Measurements from ENCODE around the gene HS1BP3.

Gene HS1BP3

GRCh38 chr2:20585710-20586594, 64.9 kb downstream of the HS1BP3 start:
- H3K36me3 ChIP-seq (ENCODE audit: insufficient read depth, low read length), result no peaks in the 10 kb centered on the region; the same call in 1 of the 2 replicates
- peaks cover 8% of the 10 kb centered on the region for H3K9me3 ChIP-seq (ENCODE audit: control insufficient read depth, insufficient read depth, low read length)
- H3K4me1 ChIP-seq (ENCODE audit: insufficient read depth, low read length), result peaks cover 24% of the 10 kb centered on the region
- H3K9ac ChIP-seq (ENCODE audit: low read depth, low read length), result no peak overlapping the region

DNA sequence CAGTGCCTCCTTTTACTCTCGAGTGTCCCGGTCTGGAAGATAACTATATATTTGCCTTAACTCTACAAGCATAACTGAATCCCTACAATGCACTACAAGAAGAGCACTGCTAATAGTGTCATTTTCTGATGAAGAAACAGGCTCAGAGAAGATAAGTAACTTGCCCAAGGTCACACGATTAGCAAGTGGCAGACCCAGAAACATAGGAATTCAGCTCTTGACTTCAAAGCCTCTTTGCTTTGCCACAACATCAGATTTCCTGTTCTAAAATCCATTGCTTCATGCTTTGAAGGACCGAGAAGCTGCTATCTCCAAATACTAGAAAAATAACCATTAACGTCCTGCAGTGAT, 65.6 kb downstream of the HS1BP3 start:
- H3K9ac ChIP-seq (ENCODE audit: low read depth, low read length), result no peak overlapping the region
- peaks cover 24% of the 10 kb centered on the region for H3K4me1 ChIP-seq (ENCODE audit: insufficient read depth, low read length)

DNA sequence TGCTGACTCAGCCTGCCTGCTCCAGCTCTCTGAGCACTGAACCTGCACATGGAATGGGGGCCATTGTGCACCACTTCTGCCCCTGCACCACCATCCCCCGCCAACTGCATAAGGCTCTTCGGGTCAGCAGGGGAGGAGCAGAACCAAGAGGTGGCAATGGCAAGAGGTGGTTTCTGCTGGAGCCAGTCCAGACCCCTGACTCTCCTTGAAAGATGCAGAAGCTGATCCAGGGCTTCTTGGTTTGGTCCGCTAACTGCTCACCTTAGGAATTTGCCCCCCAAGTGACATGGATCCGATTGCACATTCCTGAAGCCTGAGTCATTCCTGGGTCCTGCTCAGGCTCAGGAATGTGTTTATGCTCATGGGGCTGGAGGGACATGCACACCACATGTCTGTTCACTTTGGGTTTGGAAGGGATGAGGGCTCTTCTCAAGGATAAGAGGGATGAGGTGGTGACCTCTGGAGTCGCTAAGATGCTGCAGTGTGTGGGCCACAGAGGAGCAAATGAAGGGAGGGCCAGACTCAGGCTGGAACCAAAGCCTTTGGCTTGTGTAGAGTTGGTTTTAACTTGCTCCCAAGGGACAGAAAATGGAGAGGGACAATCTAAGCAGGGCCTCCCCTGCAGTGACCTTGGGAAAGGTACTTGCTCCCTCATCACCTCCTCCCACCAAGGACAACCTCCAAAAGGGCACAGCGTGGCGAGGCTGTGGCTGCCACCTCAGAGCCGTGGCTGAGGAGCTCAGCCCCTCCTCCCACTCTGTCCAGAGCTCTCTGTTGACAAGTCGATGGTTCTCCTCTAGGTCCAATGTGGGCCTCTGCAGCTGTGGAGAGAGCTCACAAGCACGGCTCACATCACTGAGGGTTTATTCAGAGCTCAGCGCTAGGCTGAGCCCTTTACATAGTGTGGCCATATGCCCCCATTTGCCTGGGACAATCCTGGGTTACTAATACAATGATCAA, 66.2 kb downstream of the HS1BP3 start:
- peaks cover 8% of the 10 kb centered on the region for H3K9me3 ChIP-seq (ENCODE audit: control insufficient read depth, insufficient read depth, low read length)
- H3K36me3 ChIP-seq (ENCODE audit: insufficient read depth, low read length), result no peaks in the 10 kb centered on the region; the same call in 1 of the 2 replicates
- no peak overlapping the region for H3K9ac ChIP-seq (ENCODE audit: low read depth, low read length)
- peaks cover 28% of the 10 kb centered on the region for H3K4me1 ChIP-seq (ENCODE audit: insufficient read depth, low read length)

More for the DNA sequence above, 65.6 kb downstream of the HS1BP3 start:
- H3K9me3 ChIP-seq (ENCODE audit: control insufficient read depth, insufficient read depth, low read length), result peaks cover 8% of the 10 kb centered on the region
- H3K36me3 ChIP-seq (ENCODE audit: insufficient read depth, low read length), result no peaks in the 10 kb centered on the region; the same call in 1 of the 2 replicates

- Histone ChIP-seq H3K9me3 (ENCODE audit: control insufficient read depth, insufficient read depth, low read length) (peaks cover 8% of the 10 kb centered on the region), H3K4me1 (ENCODE audit: insufficient read depth, low read length) (peaks cover 33% of the 10 kb centered on the region), H3K9ac (ENCODE audit: low read depth, low read length) (no peak overlapping the region), H3K36me3 (ENCODE audit: insufficient read depth, low read length) (no peaks in the 10 kb centered on the region; the same call in 1 of the 2 replicates)
Observed at GRCh38 chr2:20584045-20584398, 66.9 kb downstream of the HS1BP3 start.

DNA sequence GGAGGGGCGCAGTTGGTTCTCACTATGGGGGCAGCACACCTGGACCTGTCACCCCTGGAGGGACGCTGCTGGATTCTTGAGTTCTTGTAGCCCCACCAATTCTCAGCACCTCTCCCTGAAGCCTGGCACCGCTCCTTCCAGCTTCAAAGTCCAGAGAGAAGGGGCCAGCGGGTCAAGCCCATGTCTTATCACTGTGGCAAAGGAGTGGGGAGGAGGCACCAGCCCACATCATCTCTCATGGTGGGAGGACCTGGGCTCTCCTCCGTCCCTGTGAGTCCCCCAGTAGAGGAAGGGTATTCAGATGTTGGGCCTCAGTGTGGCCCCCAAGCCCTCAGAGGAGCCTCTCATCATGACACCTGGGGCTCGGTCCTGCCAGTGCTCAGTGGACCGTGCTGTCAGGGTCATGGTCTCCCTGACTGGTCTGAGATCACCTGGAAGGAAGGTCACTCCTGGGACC, 67.4 kb downstream of the HS1BP3 start:
- no peaks in the 10 kb centered on the region; the same call in 1 of the 2 replicates for H3K36me3 ChIP-seq (ENCODE audit: insufficient read depth, low read length)
- H3K9ac ChIP-seq (ENCODE audit: low read depth, low read length), result no peak overlapping the region
- H3K9me3 ChIP-seq (ENCODE audit: control insufficient read depth, insufficient read depth, low read length), result peaks cover 8% of the 10 kb centered on the region
- H3K4me1 ChIP-seq (ENCODE audit: insufficient read depth, low read length), result peaks cover 38% of the 10 kb centered on the region

GRCh38 chr2:20582600-20583221, 68.2 kb downstream of the HS1BP3 start:
- peaks cover 8% of the 10 kb centered on the region for H3K9me3 ChIP-seq (ENCODE audit: control insufficient read depth, insufficient read depth, low read length)
- H3K9ac ChIP-seq (ENCODE audit: low read depth, low read length), result no peak overlapping the region
- H3K4me1 ChIP-seq (ENCODE audit: insufficient read depth, low read length), result peaks cover 45% of the 10 kb centered on the region
- no peaks in the 10 kb centered on the region; the same call in 1 of the 2 replicates for H3K36me3 ChIP-seq (ENCODE audit: insufficient read depth, low read length)

GRCh38 chr2:20580690-20581437, 70.0 kb downstream of the HS1BP3 start:
- H3K9me3 ChIP-seq (ENCODE audit: control insufficient read depth, insufficient read depth, low read length), result peaks cover 8% of the 10 kb centered on the region
- no peak overlapping the region for H3K9ac ChIP-seq (ENCODE audit: low read depth, low read length)
- H3K36me3 ChIP-seq (ENCODE audit: insufficient read depth, low read length), result no peaks in the 10 kb centered on the region; the same call in 1 of the 2 replicates
- H3K4me1 ChIP-seq (ENCODE audit: insufficient read depth, low read length), result peaks cover 46% of the 10 kb centered on the region

DNA sequence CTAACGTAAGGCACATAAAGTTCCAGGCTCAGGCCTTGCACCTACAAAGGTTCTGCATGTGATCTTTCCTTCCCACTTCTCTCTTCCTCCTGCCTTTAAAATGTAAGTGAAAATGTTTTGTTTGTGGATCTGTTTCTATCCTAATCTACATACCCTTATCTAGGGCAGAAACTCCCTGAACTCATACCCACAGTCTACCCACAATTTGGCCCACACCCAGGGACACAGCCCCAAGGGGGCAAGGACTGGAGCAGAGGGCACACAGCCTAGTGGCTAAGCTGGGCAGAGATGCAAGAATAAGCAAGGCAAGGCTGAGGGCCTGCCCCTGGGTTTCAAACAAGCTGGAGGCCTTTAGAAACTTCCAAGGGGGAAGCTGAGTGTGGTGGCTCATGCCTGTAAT, 71.0 kb downstream of the HS1BP3 start:
- H3K9ac ChIP-seq (ENCODE audit: low read depth, low read length), result no peak overlapping the region
- H3K36me3 ChIP-seq (ENCODE audit: insufficient read depth, low read length), result no peaks in the 10 kb centered on the region; the same call in 1 of the 2 replicates
- peaks cover 41% of the 10 kb centered on the region for H3K4me1 ChIP-seq (ENCODE audit: insufficient read depth, low read length)
- peaks cover 8% of the 10 kb centered on the region for H3K9me3 ChIP-seq (ENCODE audit: control insufficient read depth, insufficient read depth, low read length)

DNA sequence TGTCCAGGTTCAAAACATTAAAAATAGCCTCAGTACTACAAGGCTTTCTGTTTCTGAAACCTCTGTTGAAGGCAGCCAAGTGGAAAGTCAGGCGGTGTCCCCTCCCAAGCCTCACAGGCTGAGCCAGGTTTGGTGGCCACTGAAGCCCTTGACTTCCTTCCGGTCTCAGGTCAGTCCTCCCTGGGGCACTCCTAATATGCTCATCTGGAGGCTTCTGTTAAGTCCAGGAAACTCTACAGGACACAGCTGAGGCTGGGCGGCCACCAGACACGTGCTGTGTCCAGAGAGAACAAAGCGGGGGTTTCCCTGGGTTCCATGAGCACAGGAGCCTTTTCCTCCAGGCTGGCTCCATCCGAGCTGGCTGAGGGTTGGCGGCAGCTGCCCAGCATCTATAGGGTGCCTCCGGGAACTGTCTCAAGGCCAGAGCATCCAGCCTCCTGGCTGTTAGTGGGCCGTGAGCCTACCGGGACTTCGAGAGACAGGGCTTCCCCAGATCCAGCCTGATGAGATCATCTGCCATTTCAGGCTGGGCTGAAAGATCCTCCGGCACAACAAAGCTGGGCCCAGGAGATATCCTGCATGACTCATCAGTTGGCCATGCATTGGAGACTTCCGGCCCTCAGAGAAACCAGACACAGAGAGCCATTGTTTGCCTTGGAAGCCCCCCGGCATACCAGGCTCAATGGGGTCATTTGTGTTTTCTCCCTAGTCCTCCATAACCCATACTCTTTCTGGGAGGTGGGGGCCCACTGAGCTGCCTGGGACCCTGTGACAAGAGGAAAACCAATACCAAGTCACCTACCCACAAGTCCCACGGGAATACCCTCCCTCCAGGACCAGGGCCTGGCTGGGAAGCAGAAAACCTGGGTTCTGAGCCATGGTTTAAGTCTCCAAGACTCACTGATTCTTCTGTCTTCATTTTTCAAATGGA, 71.7 kb downstream of the HS1BP3 start:
- Histone ChIP-seq H3K9ac (ENCODE audit: low read depth, low read length) (no peak overlapping the region; the same call in 1 of the 2 replicates), H3K9me3 (ENCODE audit: control insufficient read depth, insufficient read depth, low read length) (peaks cover 8% of the 10 kb centered on the region), H3K4me1 (ENCODE audit: insufficient read depth, low read length) (peaks cover 34% of the 10 kb centered on the region), H3K36me3 (ENCODE audit: insufficient read depth, low read length) (no peaks in the 10 kb centered on the region; the same call in 1 of the 2 replicates)

- no peak overlapping the region; the same call in 1 of the 2 replicates for H3K9ac ChIP-seq (ENCODE audit: low read depth, low read length)
Observed at GRCh38 chr2:20578266-20578894, 72.5 kb downstream of the HS1BP3 start.

GRCh38 chr2:20577495-20578235, 73.2 kb downstream of the HS1BP3 start:
- no peak overlapping the region for H3K9ac ChIP-seq (ENCODE audit: low read depth, low read length)
- no peaks in the 10 kb centered on the region; the same call in 1 of the 2 replicates for H3K36me3 ChIP-seq (ENCODE audit: insufficient read depth, low read length)
- peaks cover 8% of the 10 kb centered on the region for H3K9me3 ChIP-seq (ENCODE audit: control insufficient read depth, insufficient read depth, low read length)
- H3K4me1 ChIP-seq (ENCODE audit: insufficient read depth, low read length), result peaks cover 24% of the 10 kb centered on the region

More at GRCh38 chr2:20578266-20578894, 72.5 kb downstream of the HS1BP3 start:
- H3K36me3 ChIP-seq (ENCODE audit: insufficient read depth, low read length), result no peaks in the 10 kb centered on the region; the same call in 1 of the 2 replicates
- peaks cover 8% of the 10 kb centered on the region for H3K9me3 ChIP-seq (ENCODE audit: control insufficient read depth, insufficient read depth, low read length)
- peaks cover 26% of the 10 kb centered on the region for H3K4me1 ChIP-seq (ENCODE audit: insufficient read depth, low read length)

Data from ES-I3 (cell line).